ENCODE data around the gene VOPP1.

Gene VOPP1

GRCh38 chr7:55508221-55509011, 63.9 kb downstream of the VOPP1 start:
- no peak for TF ChIP-seq MAX (IDR thresholded peaks at IDR 0.05; ENCODE audit: low read depth, low read length)
- TF ChIP-seq CTCF (IDR thresholded peaks at IDR 0.05; ENCODE audit: low read depth, low read length), result no peak
- TF ChIP-seq POLR2A (IDR thresholded peaks at IDR 0.05; ENCODE audit: extremely low read depth, insufficient read length), result no peak
- TF ChIP-seq MYC (IDR thresholded peaks at IDR 0.05; ENCODE audit: low read depth, low read length), result no peak
- no peak overlapping the region for H3K4me3 ChIP-seq (ENCODE audit: low read depth, low read length)
- DNase-seq (ENCODE audit: low read depth), result no peak

- H3K4me3 ChIP-seq (ENCODE audit: low read depth, low read length), result no peak overlapping the region
- TF ChIP-seq MYC (IDR thresholded peaks at IDR 0.05; ENCODE audit: low read depth, low read length), result no peak
- no peak for TF ChIP-seq CTCF (IDR thresholded peaks at IDR 0.05; ENCODE audit: low read depth, low read length)
- TF ChIP-seq MAX (IDR thresholded peaks at IDR 0.05; ENCODE audit: low read depth, low read length), result no peak
- no peak for TF ChIP-seq POLR2A (IDR thresholded peaks at IDR 0.05; ENCODE audit: extremely low read depth, insufficient read length)
- no peak for DNase-seq (ENCODE audit: low read depth)
Measured at GRCh38 chr7:55507743-55508142, 64.6 kb downstream of the VOPP1 start.

GRCh38 chr7:55504967-55505658, 67.2 kb downstream of the VOPP1 start:
- no peak for DNase-seq (ENCODE audit: low read depth)
- no peak overlapping the region for H3K4me3 ChIP-seq (ENCODE audit: low read depth, low read length)
- TF ChIP-seq MAX (IDR thresholded peaks at IDR 0.05; ENCODE audit: low read depth, low read length) (no peak), POLR2A (IDR thresholded peaks at IDR 0.05; ENCODE audit: extremely low read depth, insufficient read length) (no peak)

- TF ChIP-seq MAX (IDR thresholded peaks at IDR 0.05; ENCODE audit: low read depth, low read length) (no peak), POLR2A (IDR thresholded peaks at IDR 0.05; ENCODE audit: extremely low read depth, insufficient read length) (no peak), MYC (IDR thresholded peaks at IDR 0.05; ENCODE audit: low read depth, low read length) (no peak), CTCF (IDR thresholded peaks at IDR 0.05; ENCODE audit: low read depth, low read length) (no peak)
- DNase-seq (ENCODE audit: low read depth), result no peak
- no peak overlapping the region for H3K4me3 ChIP-seq (ENCODE audit: low read depth, low read length)
Measured at GRCh38 chr7:55504093-55504859, 68.0 kb downstream of the VOPP1 start.

- no peak for TF ChIP-seq CTCF (IDR thresholded peaks at IDR 0.05; ENCODE audit: low read depth, low read length)
- TF ChIP-seq MAX (IDR thresholded peaks at IDR 0.05; ENCODE audit: low read depth, low read length), result no peak
- TF ChIP-seq POLR2A (IDR thresholded peaks at IDR 0.05; ENCODE audit: extremely low read depth, insufficient read length), result no peak
- no peak for TF ChIP-seq MYC (IDR thresholded peaks at IDR 0.05; ENCODE audit: low read depth, low read length)
- no peak overlapping the region for H3K4me3 ChIP-seq (ENCODE audit: low read depth, low read length)
- DNase-seq (ENCODE audit: low read depth), result no peak
Measured at GRCh38 chr7:55502858-55503440, 69.4 kb downstream of the VOPP1 start.

Data from NB4 (cell line).